ENCODE measurements around the gene KREMEN2. TPM values are rescaled to one million over a fixed set of nuclear protein-coding genes. Genes with fewer than 3 reads are reported as not detected.

The KREMEN2 gene
- total and polyA plus RNA-seq, 4 donors, result not detected

- H3K9me3 ChIP-seq (ENCODE audit: control insufficient read depth in 4 of 4, low read length in 3 of 4), result no peaks in the 10 kb centered on the region
- no peak for TF ChIP-seq FOXA2 (IDR thresholded peaks at IDR 0.05)
- no peak for TF ChIP-seq FOXA1 (IDR thresholded peaks at IDR 0.05)
- TF ChIP-seq HNF4A (conservative IDR thresholded peaks at IDR 0.05), result no peak
- TF ChIP-seq TAF1 (conservative IDR thresholded peaks at IDR 0.05), result no peak
- no peak for TF ChIP-seq YY1 (IDR thresholded peaks at IDR 0.05)
- TF ChIP-seq JUND (IDR thresholded peaks at IDR 0.05), result no peak
- no peak for TF ChIP-seq ZBTB33 (IDR thresholded peaks at IDR 0.05)
- no peak for TF ChIP-seq EGR1 (IDR thresholded peaks at IDR 0.05; ENCODE audit: low read depth in 2 of 2)
- no peak for TF ChIP-seq RAD21 (IDR thresholded peaks at IDR 0.05)
- TF ChIP-seq ATF3 (IDR thresholded peaks at IDR 0.05), result no peak
- TF ChIP-seq HNF4G (IDR thresholded peaks at IDR 0.05), result no peak
- TF ChIP-seq CTCF (IDR thresholded peaks at IDR 0.05; ENCODE audit: low read depth, low read length, missing input control), result no peak
- no peak for TF ChIP-seq NR2F2 (IDR thresholded peaks at IDR 0.05)
- TF ChIP-seq GABPA (IDR thresholded peaks at IDR 0.05 in 1 of 2, conservative IDR thresholded peaks at IDR 0.05 in 1 of 2), result no peak
- TF ChIP-seq RXRA (IDR thresholded peaks at IDR 0.05), result no peak
- TF ChIP-seq MAX (IDR thresholded peaks at IDR 0.05), result no peak
- TF ChIP-seq SP1 (IDR thresholded peaks at IDR 0.05), result no peak
- TF ChIP-seq REST (IDR thresholded peaks at IDR 0.05), result no peak
- H3K27me3 ChIP-seq (ENCODE audit: control insufficient read depth in 4 of 4, insufficient read depth in 4 of 4, low read length in 3 of 4), result no peaks in the 10 kb centered on the region
- H3K4me1 ChIP-seq (ENCODE audit: control insufficient read depth in 4 of 4, insufficient read depth in 4 of 4, low read length in 3 of 4), result peaks cover 6 to 27% (median 14%) of the 10 kb centered on the region in 4 donors
- DNase-seq (ENCODE audit: low spot score), result no peak
- H3K4me3 ChIP-seq (ENCODE audit: low read depth in 1 of 3, low read length in 3 of 3), result no peak overlapping the region
- no peak overlapping the region for H3K27ac ChIP-seq (ENCODE audit: low read depth in 1 of 2, low read length in 2 of 2)
- H3K36me3 ChIP-seq (ENCODE audit: control insufficient read depth in 4 of 4, insufficient read depth in 3 of 4, low read depth in 1 of 4, low read length in 3 of 4), result no peaks in the 10 kb centered on the region
- H3K9ac ChIP-seq (ENCODE audit: low read depth in 1 of 2, low read length in 2 of 2), result no peak overlapping the region
- 94% methylated on average over 6 of the region's 6 CpGs for WGBS
Observed at GRCh38 chr16:3014971-3015370, 50.9 kb downstream of the KREMEN2 start.
